HCEC 1CT (cell line): Measurements from ENCODE around the gene CDH3.
"Not testable (repeated sequence)": the region's sequence is repeated elsewhere in the genome, so short reads cannot be mapped to it uniquely, and the experiment has no call there.

ENCODE experiments used
- DNase-seq: peaks from one replicate; pipeline ENCODE4 v3.0.0-alpha.2; 2017

CDH3 gene

GRCh38 chr16:68707340-68708152 lies 62.4 kb downstream of the CDH3 start:
- no peak for DNase-seq

- DNase-seq: no peak
Measured at GRCh38 chr16:68710211-68710610, 65.1 kb downstream of the CDH3 start.

- no peak for DNase-seq
Measured at GRCh38 chr16:68711421-68712139, 66.5 kb downstream of the CDH3 start.

GRCh38 chr16:68713361-68713760 lies 68.3 kb downstream of the CDH3 start:
- no peak for DNase-seq

GRCh38 chr16:68715471-68715870 lies 70.4 kb downstream of the CDH3 start:
- no peak for DNase-seq

- DNase-seq: not testable (repeated sequence)
Measured at GRCh38 chr16:68716516-68716915, 71.4 kb downstream of the CDH3 start.

GRCh38 chr16:68717684-68718083 lies 72.6 kb downstream of the CDH3 start:
- no peak for DNase-seq

- no peak for DNase-seq
Measured at GRCh38 chr16:68718590-68718989, 73.5 kb downstream of the CDH3 start.

- no peak for DNase-seq
Measured at GRCh38 chr16:68719993-68720489, 74.9 kb downstream of the CDH3 start.

- no peak for DNase-seq
Measured at GRCh38 chr16:68722119-68723024, 77.3 kb downstream of the CDH3 start.

GRCh38 chr16:68724797-68725196 lies 79.7 kb downstream of the CDH3 start:
- no peak for DNase-seq

- DNase-seq: no peak
Measured at GRCh38 chr16:68728523-68728922, 83.4 kb downstream of the CDH3 start.

GRCh38 chr16:68731637-68732036 lies 86.5 kb downstream of the CDH3 start:
- no peak for DNase-seq

GRCh38 chr16:68732042-68732680 lies 87.1 kb downstream of the CDH3 start:
- DNase-seq: no peak

- DNase-seq: no peak
Measured at GRCh38 chr16:68732741-68733399, 87.8 kb downstream of the CDH3 start.

GRCh38 chr16:68733570-68733969 lies 88.5 kb downstream of the CDH3 start:
- DNase-seq: no peak

- no peak for DNase-seq
Measured at GRCh38 chr16:68734782-68735181, 89.7 kb downstream of the CDH3 start.

GRCh38 chr16:68736561-68736960 lies 91.5 kb downstream of the CDH3 start:
- no peak for DNase-seq

GRCh38 chr16:68737046-68737729 lies 92.1 kb downstream of the CDH3 start, which contains the start of gene CDH1:
TSS of gene CDH1 (plus strand) at chr16:68737292. CDS start at chr16:68737416, 124 bp downstream.
- DNase-seq: no peak

GRCh38 chr16:68737730-68738629 lies 92.9 kb downstream of the CDH3 start:
- DNase-seq: no peak
